ENCODE measurements around the gene SEC23B. TPM values are rescaled to one million over a fixed set of nuclear protein-coding genes. Genes with fewer than 3 reads are reported as not detected.
A peak's percentile ranks its signal among the peaks of the same experiment; 100 is the strongest.

The SEC23B gene
- total and polyA plus RNA-seq, 2 of the 4 experiments (the other 2 are of a cell fraction): 51.5 to 78.9 TPM

DNA sequence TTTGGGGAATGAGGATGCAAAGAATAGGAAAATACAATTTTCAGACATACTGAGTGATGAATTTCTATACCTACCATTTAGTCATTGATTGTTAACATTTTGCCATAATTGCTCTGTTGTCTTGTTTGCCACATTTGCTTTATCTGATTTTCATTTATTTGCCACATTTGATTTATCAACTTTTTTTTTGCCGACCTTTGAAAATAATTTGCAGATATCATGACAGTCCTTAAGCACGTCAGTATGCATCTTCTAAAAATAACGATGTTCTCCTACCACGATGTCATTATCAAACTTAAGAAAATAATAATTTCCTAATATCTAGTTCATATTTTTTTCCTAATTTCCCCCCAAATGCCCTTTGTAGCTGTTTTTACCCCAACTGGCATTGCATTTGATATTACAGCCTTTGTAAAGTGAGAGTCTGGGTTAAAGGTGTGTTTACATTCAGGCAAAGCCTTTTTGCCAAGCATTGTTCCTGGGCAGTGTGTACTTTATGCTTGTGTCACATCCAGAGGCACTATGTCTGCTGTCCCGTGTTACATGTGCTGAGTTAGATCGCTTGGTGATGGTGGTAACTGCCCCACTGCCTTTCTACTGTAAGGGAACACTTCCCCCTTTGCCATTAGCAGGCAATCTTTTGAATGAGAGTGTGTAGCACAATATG lies 26.4 kb downstream of the SEC23B start:
- H2BK120ac ChIP-seq (ENCODE audit: low read depth, low read length): no peak overlapping the region
- no peak overlapping the region for H3K27ac ChIP-seq (ENCODE audit: insufficient read depth, low read length)
- no peak overlapping the region for H3K4me3 ChIP-seq (ENCODE audit: insufficient read depth, low read depth, low read length)
- H3K27me3 ChIP-seq (ENCODE audit: control insufficient read depth, insufficient read depth, low read length): no peaks in the 10 kb centered on the region
- no peak for ATAC-seq (ENCODE audit: low read depth)
- intact Hi-C loops (cut with micrococcal nuclease): loop anchor here (10.0 kb wide), 1 partner anchor 59 kb away; no protein-coding TSS in a partner anchor
- ChIA-PET CTCF (no interaction called here), POLR2A (ENCODE audit: unreplicated experiment) (no interaction called here)
- H2BK20ac ChIP-seq (ENCODE audit: low read depth, low read length): no peak overlapping the region
- H2AFZ ChIP-seq (replicated peaks; ENCODE audit: low read length, poor library complexity): no peak overlapping the region
- H4K20me1 ChIP-seq (ENCODE audit: insufficient read depth, low read length): no peaks in the 10 kb centered on the region
- H3K56ac ChIP-seq (ENCODE audit: extremely low read depth, insufficient read depth, low read length): no peak overlapping the region
- no peak overlapping the region for H2BK5ac ChIP-seq (ENCODE audit: low read depth, low read length, poor library complexity, severe bottlenecking)
- no peak overlapping the region for H3K4ac ChIP-seq (ENCODE audit: low read depth, low read length)
- H3K9me1 ChIP-seq (ENCODE audit: insufficient read depth, low read length): 0 out of 2 replicates have a peak, but pooled peaks cover 5% of the 10 kb centered on the region
- H3K23ac ChIP-seq (ENCODE audit: low read depth, low read length): no peak overlapping the region
- no peaks in the 10 kb centered on the region for H3K9me3 ChIP-seq (ENCODE audit: control insufficient read depth, insufficient read depth, low read length)
- H4K5ac ChIP-seq (ENCODE audit: low read depth, low read length): no peak overlapping the region
- dilution Hi-C loops (cut with HindIII; ENCODE audit: low sequenced_read_pairs, unreplicated experiment): no loop called here
- no TSS peak for BruUV-seq (replicated peaks)
- in situ Hi-C loops (cut with MboI; ENCODE audit: low sequenced_read_pairs): loop anchor here (25.0 kb wide), 2 partner anchors 103 to 1503 kb away; no protein-coding TSS in a partner anchor
- H3K9ac ChIP-seq (ENCODE audit: low read depth, low read length): no peak overlapping the region
- H3K4me1 ChIP-seq (ENCODE audit: control insufficient read depth, insufficient read depth, low read length): no peaks in the 10 kb centered on the region
- no peak for DNase-seq
- H3K4me2 ChIP-seq (ENCODE audit: low read depth, low read length): no peak overlapping the region
- peaks cover 1 to 4% of the 10 kb centered on the region in 2 experiments; a peak in 2 of 4 replicates for H3K79me1 ChIP-seq (ENCODE audit: low read depth in 1 of 2, low read length in 2 of 2)
- no CpG with 5 or more reads among the region's 6 CpGs for WGBS, 2 experiments (ENCODE audit: extremely low coverage in 2 of 2, insufficient read length in 1 of 2)
- no peak overlapping the region for H3K18ac ChIP-seq (ENCODE audit: low read depth, low read length)
- no peak overlapping the region for H4K91ac ChIP-seq (ENCODE audit: insufficient read depth, low read depth, low read length)
- H2AK5ac ChIP-seq (ENCODE audit: low read depth, low read length): no peak overlapping the region
- no peak for TF ChIP-seq MXI1 (IDR thresholded peaks at IDR 0.05; ENCODE audit: borderline replicate concordance, low read depth, low read length)
- peak; percentile 73 for TF ChIP-seq MAFK (IDR thresholded peaks at IDR 0.05; ENCODE audit: low read depth, low read length)
- H3K36me3 ChIP-seq (ENCODE audit: control insufficient read depth, insufficient read depth, low read length): peaks cover 40% of the 10 kb centered on the region
- H2BK15ac ChIP-seq (ENCODE audit: low read depth, low read length): no peak overlapping the region
- H4K8ac ChIP-seq (ENCODE audit: low read depth in 2 of 2, low read length in 2 of 2): no peak overlapping the region
- H3K14ac ChIP-seq (replicated peaks; ENCODE audit: low read depth, low read length): no peak overlapping the region
- no peak overlapping the region for H2AK9ac ChIP-seq (replicated peaks; ENCODE audit: low read depth, low read length, poor library complexity)

All from IMR-90 (cell line).